ENCODE results near the gene GNAQ.

GRCh38 chr9:77710316-77710715 lies 321.3 kb downstream of the GNAQ start:
- TF ChIP-seq CTCF (IDR thresholded peaks at IDR 0.05; ENCODE audit: poor library complexity) (no peak), EZH2phosphoT487 (IDR thresholded peaks at IDR 0.05; ENCODE audit: low read depth, severe bottlenecking, unreplicated experiment) (no peak)
